Vagina (tissue), 2 donors: ENCODE data around the gene LY86. TPM values are rescaled to one million over a fixed set of nuclear protein-coding genes. Genes with fewer than 3 reads are reported as not detected.
"Not testable (repeated sequence)": the region's sequence is repeated elsewhere in the genome, so short reads cannot be mapped to it uniquely, and the experiment has no call there.

Experiments used
- DNase-seq, 2 donors: peaks; one replicate each; pipeline ENCODE4 v3.0.0-alpha.2; 2017; ENCODE audit errors: extremely low spot score in 2 of 2
- H3K27ac ChIP-seq: fragments of 200-600 bp; sonication (generic); one replicate; pipeline ENCODE4 v1.5.1; 2019
- H3K27me3 ChIP-seq: fragments of 200-600 bp; sonication (generic); one replicate; pipeline ENCODE4 v1.5.1; 2019
- H3K36me3 ChIP-seq, 2 donors: fragments of 200-600 bp; sonication (generic); one replicate each; pipeline ENCODE4 v1.5.1; 2017 to 2019
- H3K4me1 ChIP-seq: fragments of 200-600 bp; sonication (generic); one replicate; pipeline ENCODE4 v1.5.1; 2019
- H3K4me3 ChIP-seq, 2 donors: fragments of 200-600 bp; sonication (generic); 1 replicate in 1 of 2; 2 replicates in 1 of 2; pipeline ENCODE4 v1.5.1; 2016 to 2019
- H3K9me3 ChIP-seq: fragments of 200-600 bp; sonication (generic); one replicate; pipeline ENCODE4 v1.5.1; 2019
- POLR2A ChIP-seq, 2 donors: fragments of 450-650 bp; IDR thresholded peaks; one replicate each; pipeline ENCODE4 v1.6.1; 2017; ENCODE audit warnings: antibody characterized with exemption in 2 of 2, mild to moderate bottlenecking in 2 of 2, moderate library complexity in 2 of 2
- POLR2AphosphoS5 ChIP-seq, 2 donors: sonication (generic); formaldehyde crosslinking; IDR thresholded peaks; one replicate each; pipeline ENCODE4 v1.9.0; 2017; ENCODE audit warnings: antibody characterized with exemption in 2 of 2, mild to moderate bottlenecking in 2 of 2, low read depth in 1 of 2; ENCODE audit not compliant: insufficient read depth in 1 of 2
- intact Hi-C: fragments of 100-400 bp; cut with DNase I; formaldehyde crosslinking; loops from one replicate; pipeline ENCODE4 v1.15.1; 2023
- total RNA-seq: library from RNA; depleted of rRNA; stranded (reverse); fragments of >200 nt; gene quantifications from one replicate; pipeline ENCODE4 v1.2.3, GENCODE V29; 2016
- TF ChIP-seq, protein P1 (sequence below), 3 experiments: fragments of 450-650 bp in 2 of 3; fragments of 200-600 bp in 1 of 3; sonication (generic) in 1 of 3; IDR thresholded peaks; one replicate each; pipeline ENCODE4 v1.5.1; 2017 to 2019; ENCODE audit warnings: antibody characterized with exemption in 3 of 3, mild to moderate bottlenecking in 2 of 3, moderate library complexity in 2 of 3

The LY86 gene
- total RNA-seq, 1 donor from 2014 or later, result 4.9 TPM

DNA sequence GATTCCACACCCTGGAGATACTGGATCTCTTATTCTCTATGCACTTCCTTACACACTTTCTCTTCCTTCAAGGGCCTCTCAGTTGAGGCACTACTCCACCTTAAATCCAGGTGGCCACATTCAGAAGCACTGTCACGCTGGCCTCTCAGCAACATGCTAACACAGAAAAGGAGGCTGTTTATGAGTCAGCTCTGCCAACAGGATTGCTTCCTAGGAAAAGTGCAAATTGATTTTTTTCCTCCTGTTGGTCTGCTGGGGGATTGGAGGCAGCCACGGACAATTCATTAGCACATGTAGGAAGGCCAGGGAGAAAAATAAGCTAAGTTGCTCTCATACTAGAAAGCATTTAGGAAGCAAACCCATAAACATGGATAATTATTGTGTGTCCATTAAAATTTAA lies 20.9 kb downstream of the LY86 start:
- Histone ChIP-seq H3K27ac (no peak overlapping the region), H3K9me3 (no peaks in the 10 kb centered on the region), H3K4me1 (peaks cover 3% of the 10 kb centered on the region), H3K27me3 (no peaks in the 10 kb centered on the region), H3K4me3 (no peak overlapping the region), H3K36me3 (no peaks in the 10 kb centered on the region)
- intact Hi-C loops, result no loop called here
- TF ChIP-seq POLR2A (IDR thresholded peaks at IDR 0.05) (no peak), POLR2AphosphoS5 (IDR thresholded peaks at IDR 0.05; ENCODE audit: insufficient read depth in 1 of 2, low read depth in 1 of 2) (no peak)
- TF ChIP-seq, protein P1, sequence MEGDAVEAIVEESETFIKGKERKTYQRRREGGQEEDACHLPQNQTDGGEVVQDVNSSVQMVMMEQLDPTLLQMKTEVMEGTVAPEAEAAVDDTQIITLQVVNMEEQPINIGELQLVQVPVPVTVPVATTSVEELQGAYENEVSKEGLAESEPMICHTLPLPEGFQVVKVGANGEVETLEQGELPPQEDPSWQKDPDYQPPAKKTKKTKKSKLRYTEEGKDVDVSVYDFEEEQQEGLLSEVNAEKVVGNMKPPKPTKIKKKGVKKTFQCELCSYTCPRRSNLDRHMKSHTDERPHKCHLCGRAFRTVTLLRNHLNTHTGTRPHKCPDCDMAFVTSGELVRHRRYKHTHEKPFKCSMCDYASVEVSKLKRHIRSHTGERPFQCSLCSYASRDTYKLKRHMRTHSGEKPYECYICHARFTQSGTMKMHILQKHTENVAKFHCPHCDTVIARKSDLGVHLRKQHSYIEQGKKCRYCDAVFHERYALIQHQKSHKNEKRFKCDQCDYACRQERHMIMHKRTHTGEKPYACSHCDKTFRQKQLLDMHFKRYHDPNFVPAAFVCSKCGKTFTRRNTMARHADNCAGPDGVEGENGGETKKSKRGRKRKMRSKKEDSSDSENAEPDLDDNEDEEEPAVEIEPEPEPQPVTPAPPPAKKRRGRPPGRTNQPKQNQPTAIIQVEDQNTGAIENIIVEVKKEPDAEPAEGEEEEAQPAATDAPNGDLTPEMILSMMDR (IDR thresholded peaks at IDR 0.05), result no peak
- no peak for DNase-seq

DNA sequence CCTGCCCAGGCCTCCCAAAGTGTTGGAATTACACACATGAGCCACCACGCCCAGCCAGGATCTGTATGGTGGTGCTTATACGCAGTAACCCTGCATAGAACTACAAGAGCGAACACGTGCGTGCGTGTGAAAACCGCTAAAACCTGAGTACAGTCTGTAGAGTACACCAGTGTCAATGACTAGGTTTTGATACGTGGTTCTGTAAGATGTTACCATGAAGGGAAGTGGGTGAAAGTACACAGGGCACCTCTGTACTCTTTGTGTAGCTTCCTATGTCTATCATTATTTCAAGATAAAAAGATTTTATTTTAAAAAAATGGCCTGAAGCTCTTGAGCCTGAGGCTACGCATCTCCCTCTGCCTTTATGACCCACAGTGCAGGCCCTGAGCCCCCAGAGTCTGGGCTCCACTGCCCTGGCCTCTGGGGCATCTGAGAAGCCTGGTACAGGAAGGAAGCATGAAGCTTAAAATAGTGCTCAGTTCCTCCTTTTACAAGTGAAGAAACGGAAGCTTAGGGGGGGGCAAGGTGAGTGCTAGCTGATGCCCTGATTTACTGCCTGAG lies 21.6 kb downstream of the LY86 start:
- H3K36me3 ChIP-seq, result no peaks in the 10 kb centered on the region
- H3K27ac ChIP-seq, result no peak overlapping the region
- peaks cover 7% of the 10 kb centered on the region for H3K4me1 ChIP-seq
- intact Hi-C loops, result no loop called here
- TF ChIP-seq, protein P1 (IDR thresholded peaks at IDR 0.05), result no peak
- TF ChIP-seq POLR2AphosphoS5 (IDR thresholded peaks at IDR 0.05; ENCODE audit: insufficient read depth in 1 of 2, low read depth in 1 of 2), result no peak
- TF ChIP-seq POLR2A (IDR thresholded peaks at IDR 0.05), result no peak
- DNase-seq, result no peak
- H3K27me3 ChIP-seq, result no peaks in the 10 kb centered on the region
- no peak overlapping the region for H3K4me3 ChIP-seq
- no peaks in the 10 kb centered on the region for H3K9me3 ChIP-seq

DNA sequence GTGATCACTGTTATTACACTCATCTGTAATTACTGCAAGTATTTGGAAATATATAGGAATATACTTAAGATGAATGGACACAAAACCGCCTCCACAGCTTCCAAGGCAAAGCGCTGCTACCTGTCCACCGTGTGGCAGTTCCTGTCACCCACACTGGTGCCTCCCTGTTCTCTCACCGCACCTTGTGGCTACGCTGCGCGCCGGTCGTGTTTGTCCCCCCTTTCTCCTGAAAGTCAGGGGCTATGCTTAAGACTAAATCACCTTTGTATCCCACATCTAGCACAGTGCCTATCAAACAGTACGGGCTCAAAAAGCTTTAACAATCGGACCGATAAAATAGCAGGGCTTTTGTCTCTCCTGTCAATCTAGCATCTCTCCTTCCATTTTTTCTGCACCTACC lies 23.0 kb downstream of the LY86 start:
- DNase-seq, result no peak
- intact Hi-C loops, result no loop called here
- TF ChIP-seq, protein P1 (IDR thresholded peaks at IDR 0.05), result no peak
- no peak for TF ChIP-seq POLR2A (IDR thresholded peaks at IDR 0.05)
- TF ChIP-seq POLR2AphosphoS5 (IDR thresholded peaks at IDR 0.05; ENCODE audit: insufficient read depth in 1 of 2, low read depth in 1 of 2), result no peak

DNA sequence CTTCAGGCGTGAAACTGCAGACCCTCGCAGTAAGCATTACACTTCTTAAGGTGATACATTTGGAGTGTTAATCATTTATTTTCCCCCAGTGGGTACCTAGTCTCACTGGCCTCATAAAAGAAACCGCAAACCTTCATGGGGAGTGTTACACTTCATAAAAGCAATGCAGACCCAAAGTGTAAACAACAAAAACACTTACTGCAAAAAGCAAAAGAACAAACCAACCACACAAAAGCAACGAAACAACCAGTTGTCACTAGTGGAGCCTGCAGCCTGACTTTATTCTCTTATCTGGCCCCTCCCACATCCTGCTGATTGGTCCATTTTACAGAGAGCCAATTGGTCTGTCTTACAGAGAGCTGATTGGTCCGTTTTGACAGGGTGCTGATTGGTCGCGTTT lies 23.8 kb downstream of the LY86 start:
- intact Hi-C loops, result no loop called here
- Histone ChIP-seq H3K9me3 (no peaks in the 10 kb centered on the region), H3K4me3 (no peak overlapping the region), H3K36me3 (no peaks in the 10 kb centered on the region), H3K27ac (no peak overlapping the region), H3K4me1 (peaks cover 7% of the 10 kb centered on the region), H3K27me3 (no peaks in the 10 kb centered on the region)
- DNase-seq, result no peak
- TF ChIP-seq, protein P1 (IDR thresholded peaks at IDR 0.05), result no peak
- TF ChIP-seq POLR2AphosphoS5 (IDR thresholded peaks at IDR 0.05; ENCODE audit: insufficient read depth in 1 of 2, low read depth in 1 of 2) (no peak), POLR2A (IDR thresholded peaks at IDR 0.05) (no peak)

More for the DNA sequence above, 23.0 kb downstream of the LY86 start:
- H3K4me1 ChIP-seq, result peaks cover 7% of the 10 kb centered on the region
- no peaks in the 10 kb centered on the region for H3K36me3 ChIP-seq
- no peak overlapping the region for H3K27ac ChIP-seq
- no peaks in the 10 kb centered on the region for H3K27me3 ChIP-seq
- H3K4me3 ChIP-seq, result no peak overlapping the region
- no peaks in the 10 kb centered on the region for H3K9me3 ChIP-seq

DNA sequence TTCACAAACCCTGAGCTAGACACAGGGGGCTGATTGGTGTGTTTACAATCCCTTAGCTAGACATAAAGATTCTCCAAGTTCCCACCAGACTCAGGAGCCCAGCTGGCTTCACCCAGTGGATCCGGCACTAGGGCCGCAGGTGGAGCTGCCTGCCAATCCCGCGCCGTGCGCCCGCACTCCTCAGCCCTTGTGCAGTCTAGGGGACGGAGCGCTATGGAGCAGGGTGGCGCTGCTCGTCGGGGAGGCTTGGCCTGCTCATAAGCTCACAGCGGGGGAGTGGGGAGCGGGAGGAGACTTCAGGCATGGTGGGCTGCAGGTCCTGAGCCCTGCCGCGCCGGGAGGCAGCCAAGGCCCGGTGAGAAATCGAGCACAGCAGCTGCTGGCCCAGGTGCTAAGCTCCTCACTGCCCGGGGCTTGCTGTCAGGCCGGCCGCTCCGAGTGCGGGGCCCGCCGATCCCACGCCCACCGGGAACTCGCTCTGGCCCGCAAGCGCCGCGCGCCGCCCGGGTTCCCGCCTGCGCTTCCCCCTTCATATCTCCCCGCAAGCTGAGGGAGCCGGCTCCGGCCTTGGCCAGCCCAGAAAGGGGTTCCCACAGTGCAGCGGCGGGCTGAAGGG lies 24.7 kb downstream of the LY86 start:
- intact Hi-C loops, H3K27me3 ChIP-seq, H3K36me3 ChIP-seq, H3K4me1 ChIP-seq, H3K4me3 ChIP-seq, H3K27ac ChIP-seq, H3K9me3 ChIP-seq, DNase-seq: not testable (repeated sequence)
